Embryonic facial prominence (tissue), 1 donor: ENCODE data around the gene CCNQ.

ENCODE experiments used
- DNase-seq: peaks from one replicate; pipeline ENCODE4 v3.0.0-alpha.2; 2016; ENCODE audit errors: extremely low spot score

CCNQ gene

GRCh38 chrX:153637121-153638040 lies 38.4 kb upstream of the CCNQ start:
- no peak for DNase-seq

GRCh38 chrX:153636716-153637115 lies 37.8 kb upstream of the CCNQ start:
- no peak for DNase-seq

GRCh38 chrX:153635788-153636668 lies 37.1 kb upstream of the CCNQ start:
- DNase-seq: no peak

GRCh38 chrX:153635388-153635787 lies 36.4 kb upstream of the CCNQ start:
- no peak for DNase-seq

GRCh38 chrX:153634832-153635231 lies 35.9 kb upstream of the CCNQ start:
- DNase-seq: no peak

GRCh38 chrX:153634236-153634635 lies 35.3 kb upstream of the CCNQ start:
- no peak for DNase-seq

- DNase-seq: no peak
These were observed 34.8 kb upstream of the CCNQ start for GRCh38 chrX:153633607-153634180.

GRCh38 chrX:153633048-153633447 lies 34.1 kb upstream of the CCNQ start:
- DNase-seq: no peak

- DNase-seq: no peak
These were observed 33.6 kb upstream of the CCNQ start for GRCh38 chrX:153632595-153632946.

- DNase-seq: no peak
These were observed 33.1 kb upstream of the CCNQ start for GRCh38 chrX:153631907-153632594.

GRCh38 chrX:153631346-153631745 lies 32.4 kb upstream of the CCNQ start:
- no peak for DNase-seq

- DNase-seq: no peak
These were observed 29.7 kb upstream of the CCNQ start for GRCh38 chrX:153628665-153629064.

- no peak for DNase-seq
These were observed 29.2 kb upstream of the CCNQ start for GRCh38 chrX:153628129-153628528.

GRCh38 chrX:153627675-153628111 lies 28.8 kb upstream of the CCNQ start:
- no peak for DNase-seq

GRCh38 chrX:153626863-153627674 lies 28.1 kb upstream of the CCNQ start:
- DNase-seq: no peak

- no peak for DNase-seq
These were observed 27.2 kb upstream of the CCNQ start for GRCh38 chrX:153626025-153626633.

GRCh38 chrX:153625271-153626024 lies 26.5 kb upstream of the CCNQ start:
- DNase-seq: no peak

- no peak for DNase-seq
These were observed 25.5 kb upstream of the CCNQ start for GRCh38 chrX:153624196-153625091.
